ENCODE data around the gene LYPD4. TPM values are rescaled to one million over a fixed set of nuclear protein-coding genes. Genes with fewer than 3 reads are reported as not detected.

The LYPD4 gene
- total and polyA plus RNA-seq, 12 donors = 0.08 TPM; not detected in 11

DNA sequence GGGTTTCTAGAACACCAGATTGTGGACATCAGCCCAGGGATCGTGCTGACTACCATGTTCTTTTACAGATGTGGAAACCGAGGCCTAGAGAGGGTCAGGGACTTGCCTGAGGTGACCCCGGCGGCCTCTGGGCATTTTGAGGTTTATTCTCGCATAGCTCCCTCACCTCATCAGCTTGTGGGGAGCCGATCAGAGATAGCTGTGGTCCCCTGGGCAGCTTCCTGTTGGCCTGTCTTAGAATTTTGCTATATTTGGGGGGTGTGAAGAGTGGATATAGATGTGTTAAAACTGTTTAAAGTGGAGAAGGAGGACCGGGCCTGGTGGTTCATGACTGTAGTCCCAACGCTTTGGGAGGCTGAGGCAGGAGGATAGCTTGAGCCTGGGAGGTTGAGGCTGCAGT is 45.4 kb upstream of the LYPD4 start:
- no peaks in the 10 kb centered on the region for H3K27me3 ChIP-seq
- intact Hi-C loops (cut with DNase I) = loop anchor here in 1 of 2 donors (10.0 kb wide), 1 partner anchor 45 kb away; no protein-coding TSS in a partner anchor
- peaks cover 0 to 37% of the 10 kb centered on the region in 2 donors for H3K36me3 ChIP-seq (replicated peaks in 1 of 2)
- WGBS, 4 donors = 90 to 92% (median 91%) methylated on average over 8 of the region's 8 CpGs
- H3K4me1 ChIP-seq (replicated peaks in 1 of 2) = peaks cover 0 to 3% of the 10 kb centered on the region in 2 donors
- no peaks in the 10 kb centered on the region for H3K9me3 ChIP-seq (replicated peaks in 1 of 3)
- DNase-seq = no peak
- no peak overlapping the region for H3K4me3 ChIP-seq
- TF ChIP-seq, protein P1, sequence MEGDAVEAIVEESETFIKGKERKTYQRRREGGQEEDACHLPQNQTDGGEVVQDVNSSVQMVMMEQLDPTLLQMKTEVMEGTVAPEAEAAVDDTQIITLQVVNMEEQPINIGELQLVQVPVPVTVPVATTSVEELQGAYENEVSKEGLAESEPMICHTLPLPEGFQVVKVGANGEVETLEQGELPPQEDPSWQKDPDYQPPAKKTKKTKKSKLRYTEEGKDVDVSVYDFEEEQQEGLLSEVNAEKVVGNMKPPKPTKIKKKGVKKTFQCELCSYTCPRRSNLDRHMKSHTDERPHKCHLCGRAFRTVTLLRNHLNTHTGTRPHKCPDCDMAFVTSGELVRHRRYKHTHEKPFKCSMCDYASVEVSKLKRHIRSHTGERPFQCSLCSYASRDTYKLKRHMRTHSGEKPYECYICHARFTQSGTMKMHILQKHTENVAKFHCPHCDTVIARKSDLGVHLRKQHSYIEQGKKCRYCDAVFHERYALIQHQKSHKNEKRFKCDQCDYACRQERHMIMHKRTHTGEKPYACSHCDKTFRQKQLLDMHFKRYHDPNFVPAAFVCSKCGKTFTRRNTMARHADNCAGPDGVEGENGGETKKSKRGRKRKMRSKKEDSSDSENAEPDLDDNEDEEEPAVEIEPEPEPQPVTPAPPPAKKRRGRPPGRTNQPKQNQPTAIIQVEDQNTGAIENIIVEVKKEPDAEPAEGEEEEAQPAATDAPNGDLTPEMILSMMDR (IDR thresholded peaks at IDR 0.05) = no peak
- no peak for TF ChIP-seq POLR2A (IDR thresholded peaks at IDR 0.05)
- no peak overlapping the region for H3K27ac ChIP-seq

DNA sequence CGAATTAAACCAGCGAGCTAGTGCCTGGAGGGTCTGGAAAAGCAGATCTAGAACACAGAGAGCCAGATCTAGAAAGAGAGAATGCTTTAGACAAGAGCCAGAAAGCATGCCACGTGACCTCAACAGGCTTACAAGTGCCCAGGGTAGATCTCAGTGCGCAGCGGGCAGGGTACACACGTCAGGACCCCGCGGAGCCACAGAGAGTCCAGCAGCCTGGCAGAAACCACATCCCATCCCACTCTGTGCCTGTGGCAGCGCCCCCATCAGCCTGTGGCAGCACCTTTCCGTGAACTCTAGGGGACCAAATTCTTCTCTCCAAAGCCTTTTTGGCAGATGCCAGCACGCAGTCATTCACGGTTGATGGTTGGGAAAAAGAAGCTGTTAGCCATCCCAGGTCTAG is 44.4 kb upstream of the LYPD4 start:
- Histone ChIP-seq H3K9me3 (replicated peaks in 1 of 3) (no peaks in the 10 kb centered on the region), H3K4me3 (no peak overlapping the region), H3K4me1 (replicated peaks in 1 of 2) (peaks cover 0 to 7% of the 10 kb centered on the region in 2 donors), H3K27ac (no peak overlapping the region), H3K27me3 (no peaks in the 10 kb centered on the region), H3K36me3 (replicated peaks in 1 of 2) (peaks cover 0 to 33% of the 10 kb centered on the region in 2 donors)
- no peak for DNase-seq
- WGBS, 4 donors = 90 to 95% (median 92%) methylated on average over 11 to 12 of the region's 12 CpGs
- intact Hi-C loops (cut with DNase I) = loop anchor here in 1 of 2 donors (10.0 kb wide), 1 partner anchor 46 kb away; no protein-coding TSS in a partner anchor
- no peak for TF ChIP-seq POLR2A (IDR thresholded peaks at IDR 0.05)
- TF ChIP-seq, protein P1 (IDR thresholded peaks at IDR 0.05) = no peak

DNA sequence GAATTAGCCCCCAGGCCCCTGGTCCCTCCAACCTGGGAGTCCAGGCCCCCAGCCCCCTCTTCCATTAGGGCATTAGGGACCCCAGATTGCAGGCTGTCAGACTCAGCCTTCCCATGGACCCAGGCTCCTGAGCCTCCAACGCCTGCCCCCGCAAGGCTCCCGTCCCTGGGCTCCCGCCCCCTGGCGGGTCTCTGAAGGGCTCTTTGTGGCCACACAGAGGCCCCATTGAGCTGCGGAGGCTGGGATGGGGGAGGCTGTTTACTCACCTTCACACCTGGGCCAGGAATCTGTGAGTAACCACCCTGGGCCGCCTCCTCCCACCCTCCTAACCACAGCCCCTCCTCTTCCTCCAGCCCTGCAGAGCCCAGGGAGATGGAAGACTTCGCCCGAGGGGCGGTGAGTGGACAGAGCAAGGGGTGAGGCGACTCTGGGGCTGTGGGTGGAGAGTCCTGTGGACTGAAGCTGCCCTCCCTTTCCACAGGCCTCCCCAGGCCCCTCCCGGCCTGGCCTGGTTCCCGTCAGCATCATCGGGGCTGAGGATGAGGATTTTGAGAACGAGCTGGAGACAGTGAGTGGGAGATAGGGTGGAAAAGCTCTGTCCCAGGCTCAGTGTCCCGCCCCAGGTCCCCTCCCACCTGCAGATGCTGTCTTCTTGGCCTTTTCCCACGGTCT is 43.4 kb upstream of the LYPD4 start:
- intact Hi-C loops (cut with DNase I) = loop anchor here in 1 of 2 donors (10.0 kb wide), 1 partner anchor 47 kb away; no protein-coding TSS in a partner anchor
- WGBS, 4 donors = 67 to 79% (median 72%) methylated on average over 13 to 17 of the region's 17 CpGs

More for the DNA sequence above, 43.4 kb upstream of the LYPD4 start:
- H3K27ac ChIP-seq = no peak overlapping the region
- peaks cover 0 to 31% of the 10 kb centered on the region in 2 donors for H3K36me3 ChIP-seq (replicated peaks in 1 of 2)
- DNase-seq = no peak
- no peak for TF ChIP-seq POLR2A (IDR thresholded peaks at IDR 0.05)
- TF ChIP-seq, protein P1 (IDR thresholded peaks at IDR 0.05) = no peak
- H3K4me3 ChIP-seq = no peak overlapping the region
- peaks cover 0 to 13% of the 10 kb centered on the region in 2 donors for H3K4me1 ChIP-seq (replicated peaks in 1 of 2)
- H3K27me3 ChIP-seq = no peaks in the 10 kb centered on the region
- H3K9me3 ChIP-seq (replicated peaks in 1 of 3) = no peaks in the 10 kb centered on the region

All from adrenal gland (tissue), 12 donors.